DOHH2 (cell line): ENCODE measurements around the gene ACE.

Experiments used
- CTCF ChIP-seq: fragments of 200-600 bp; sonication (generic); IDR thresholded peaks from one replicate; pipeline ENCODE4 v1.5.1; 2014; ENCODE audit warnings: antibody characterized with exemption, mild to moderate bottlenecking, low read depth, low read length; ENCODE audit not compliant: poor library complexity, severe bottlenecking
- EZH2phosphoT487 ChIP-seq: fragments of 200-600 bp; sonication (generic); IDR thresholded peaks from 2 replicates; pipeline ENCODE4 v1.6.1; 2017; ENCODE audit warnings: borderline replicate concordance, mild to moderate bottlenecking, antibody characterized with exemption, low read length, moderate library complexity, mixed read lengths

- TF ChIP-seq CTCF: no peak
- no peak for TF ChIP-seq EZH2phosphoT487
Observed at GRCh38 chr17:63514974-63515373, 38.1 kb downstream of the ACE start.
